Left colon (tissue), 2 donors: ENCODE results near the gene CAMKK1. TPM values are rescaled to one million over a fixed set of nuclear protein-coding genes. Genes with fewer than 3 reads are reported as not detected.

Experiments used
- ATAC-seq: fragments of 200-7000 bp; cut with Tn5 transposase; one replicate; pipeline ENCODE4 v1.9.1; 2020; ENCODE audit warnings: mild to moderate bottlenecking, moderate library complexity
- DNase-seq, 2 donors: peaks; one replicate each; pipeline ENCODE4 v3.0.0-alpha.2; 2020
- intact Hi-C, 2 donors: fragments of 100-400 bp; cut with DNase I in 1 of 2; cut with micrococcal nuclease in 1 of 2; formaldehyde crosslinking; loops; one replicate each; pipeline versions ENCODE4 v1.11.2 to v1.14.0; 2022; cut with DNase I, micrococcal nuclease
- total RNA-seq, 2 donors: library from RNA; stranded (reverse); fragmentation: NEBNext Ultra II Directional; extraction: Animal tissue kit (Norgen Biotek cat#: 25700); gene quantifications; one replicate each; pipeline ENCODE4 v1.2.1, GENCODE V29; 2021
- donor health status: DM: no; HTN: no; CAD: no.
- donor health status: DM: yes; HTN: yes; CAD: no.

The CAMKK1 gene
- total RNA-seq, 2 donors from 2014 or later: 5.0 to 6.3 TPM

GRCh38 chr17:3904501-3904900 is 11.6 kb upstream of the CAMKK1 start:
- ATAC-seq (no peak), DNase-seq (no peak)
- intact Hi-C loops: no loop called here

DNA sequence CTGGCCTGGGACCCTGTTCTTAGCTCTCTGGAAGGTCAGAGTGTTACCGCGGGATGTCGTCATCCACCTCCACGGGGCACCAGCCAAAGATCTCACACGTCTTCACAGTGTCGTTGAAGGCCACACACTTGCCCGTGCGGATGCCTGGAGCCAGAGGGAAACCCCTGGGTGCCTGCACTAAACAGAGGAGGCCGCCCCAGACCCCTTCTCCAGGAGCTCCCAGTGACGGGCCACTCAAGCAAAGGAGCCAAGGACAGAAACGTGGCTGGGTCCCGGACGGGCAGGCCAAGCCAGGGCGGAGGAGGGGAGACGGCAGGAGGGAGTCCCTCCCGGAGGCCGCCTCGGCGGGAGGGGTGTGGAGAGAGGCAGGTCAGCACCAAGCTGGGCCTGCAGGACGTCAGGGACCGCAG is 11.0 kb upstream of the CAMKK1 start:
- no peak for ATAC-seq
- no peak for DNase-seq
- intact Hi-C loops: no loop called here

GRCh38 chr17:3903051-3903825 is 10.4 kb upstream of the CAMKK1 start:
- ATAC-seq (no peak), DNase-seq (no peak)
- intact Hi-C loops: no loop called here

DNA sequence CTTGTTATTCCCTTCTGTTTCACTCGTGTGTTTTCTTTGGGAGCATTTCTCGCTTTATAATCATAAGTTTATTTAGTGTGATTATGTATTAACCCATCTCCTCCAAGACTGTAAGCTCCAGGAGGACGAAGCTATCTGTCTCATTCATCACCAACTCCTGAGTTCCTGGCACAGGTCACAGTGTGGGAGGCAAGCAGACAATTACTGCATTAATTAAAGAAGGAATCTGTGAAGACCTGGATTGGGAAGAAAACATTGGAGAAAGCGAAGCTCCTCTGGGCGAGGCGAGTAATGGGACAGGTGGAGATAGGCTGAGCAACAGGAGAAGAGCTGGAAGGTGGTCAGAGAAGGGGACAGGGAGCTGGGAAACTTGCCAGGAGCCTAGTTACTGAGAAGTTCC is 7.8 kb upstream of the CAMKK1 start:
- intact Hi-C loops: no loop called here
- ATAC-seq (no peak), DNase-seq (no peak)

- intact Hi-C loops: no loop called here
- DNase-seq (no peak), ATAC-seq (no peak)
Observed at GRCh38 chr17:3897731-3898130, 4.9 kb upstream of the CAMKK1 start.

- ATAC-seq: no peak
- intact Hi-C loops: no loop called here
- no peak for DNase-seq
Observed at GRCh38 chr17:3896968-3897235, 4.0 kb upstream of the CAMKK1 start.

DNA sequence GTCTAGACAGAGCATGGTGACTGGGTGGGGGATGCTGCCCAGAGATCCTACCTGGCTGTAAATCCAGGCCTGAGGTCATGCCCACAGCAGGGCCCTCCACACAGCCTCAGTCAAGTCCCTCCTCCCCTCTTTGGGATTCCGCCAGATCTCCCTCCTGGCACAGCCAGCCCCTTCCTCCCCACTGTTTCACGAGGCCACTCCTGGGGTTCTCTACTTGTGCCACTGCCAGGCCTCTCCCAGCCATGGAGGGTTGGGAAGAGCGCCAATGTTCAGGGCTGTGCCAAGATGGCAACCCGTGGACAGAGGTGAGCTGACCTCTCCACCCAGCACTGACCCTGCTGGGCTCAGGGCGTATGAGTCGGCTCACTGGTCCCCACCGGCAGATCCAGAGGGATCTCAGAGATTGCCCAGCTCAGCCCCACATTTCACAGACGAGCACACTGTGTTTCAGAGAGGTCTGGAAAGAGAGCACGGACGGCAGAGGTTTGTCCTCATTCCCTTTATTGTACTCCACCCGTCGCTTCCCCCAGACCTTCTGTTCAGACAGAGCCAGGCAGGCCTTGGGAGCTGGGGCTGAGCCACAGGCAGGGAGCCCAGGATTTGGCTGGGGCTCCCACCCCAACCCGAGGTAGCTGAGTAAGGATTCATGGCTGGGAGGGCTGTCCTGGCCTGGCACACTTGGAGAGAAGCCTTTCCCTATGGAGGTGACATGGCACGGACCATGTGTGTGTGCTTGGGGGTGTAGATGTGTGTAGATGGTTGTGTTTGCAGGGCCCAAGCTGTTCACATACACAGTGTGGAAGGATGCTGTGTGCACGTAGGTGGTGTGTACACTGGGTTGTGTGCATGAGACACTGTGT is 3.5 kb upstream of the CAMKK1 start:
- intact Hi-C loops: no loop called here
- DNase-seq (no peak), ATAC-seq (no peak)

GRCh38 chr17:3895354-3895753 is 2.5 kb upstream of the CAMKK1 start:
- intact Hi-C loops: no loop called here
- DNase-seq: no peak

GRCh38 chr17:3894911-3895343 is 2.1 kb upstream of the CAMKK1 start:
- intact Hi-C loops: no loop called here
- ATAC-seq (peak; percentile 54), DNase-seq (peak; percentile 52 to 81)

More at GRCh38 chr17:3895354-3895753, 2.5 kb upstream of the CAMKK1 start:
- ATAC-seq: no peak

GRCh38 chr17:3894188-3894587 is 1.3 kb upstream of the CAMKK1 start:
- peak in 1 of 2 donors; percentile 34 for DNase-seq
- peak; percentile 37 for ATAC-seq
- intact Hi-C loops: no loop called here

DNA sequence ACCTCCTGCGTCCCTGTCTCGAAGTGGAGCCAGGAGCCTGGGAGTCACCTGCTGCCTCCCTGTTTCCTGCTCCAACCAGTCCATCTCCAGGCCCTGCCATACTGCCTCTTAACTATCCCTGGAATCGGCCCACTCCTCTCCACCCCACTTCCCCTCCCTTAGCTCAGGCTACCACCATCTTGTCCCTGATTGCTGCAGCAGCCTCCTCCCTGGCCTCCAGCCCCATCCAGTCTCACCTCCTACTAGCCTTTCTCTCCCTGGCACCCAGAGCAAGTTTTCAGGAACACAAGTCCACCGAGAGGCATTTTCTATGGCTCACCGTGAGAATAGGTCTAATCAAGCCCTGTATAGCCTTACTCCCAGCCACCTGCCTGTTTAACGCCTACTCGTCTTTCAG is 865 bp upstream of the CAMKK1 start:
- intact Hi-C loops: no loop called here
- DNase-seq (no peak), ATAC-seq (no peak)

DNA sequence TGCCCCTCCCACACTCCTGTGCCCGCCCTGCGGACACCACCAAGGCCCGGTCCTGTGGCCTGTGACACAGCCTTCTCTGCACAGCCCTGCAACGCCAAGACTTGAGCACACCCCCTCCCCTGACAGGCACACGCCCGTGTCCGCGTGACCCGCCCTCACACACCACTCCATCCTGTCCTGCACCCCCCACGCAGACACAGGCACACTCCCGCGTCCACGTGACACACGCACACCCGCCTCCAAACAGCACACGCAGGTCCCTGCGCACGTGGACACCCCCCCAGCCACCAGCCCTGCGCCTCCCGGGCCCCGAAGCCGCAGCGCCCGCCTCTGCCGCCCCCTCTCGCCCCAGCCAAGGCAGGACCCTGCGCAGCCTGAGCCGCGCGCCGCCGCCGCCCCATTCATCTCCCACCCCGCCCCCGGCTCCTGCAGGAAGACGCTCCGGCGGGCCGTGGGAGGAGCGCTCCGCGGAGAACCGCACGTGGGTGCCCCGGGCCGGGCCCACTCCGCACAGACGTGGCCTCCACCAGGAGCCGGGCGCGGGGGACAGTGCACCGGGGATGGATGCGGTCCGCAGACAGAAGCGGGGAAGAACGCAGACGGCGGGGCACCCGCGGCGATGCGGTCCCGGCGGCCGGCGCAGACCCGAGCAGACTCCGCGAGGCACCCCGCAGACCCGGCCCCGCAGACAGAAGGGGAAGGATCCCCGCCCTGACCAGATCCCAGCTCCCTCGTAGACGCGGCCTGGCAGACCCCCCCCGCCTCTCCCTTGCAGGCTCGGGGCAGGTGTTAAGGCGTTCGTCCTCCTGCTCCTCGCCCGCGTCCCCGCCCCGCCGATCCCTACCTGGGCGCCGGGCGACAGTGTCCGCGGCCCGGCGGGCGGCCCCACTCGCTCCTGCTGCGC is 506 bp downstream of the CAMKK1 start:
- intact Hi-C loops: no loop called here
- ATAC-seq: peak; percentile 20
- peak; percentile 80 to 92 for DNase-seq

DNA sequence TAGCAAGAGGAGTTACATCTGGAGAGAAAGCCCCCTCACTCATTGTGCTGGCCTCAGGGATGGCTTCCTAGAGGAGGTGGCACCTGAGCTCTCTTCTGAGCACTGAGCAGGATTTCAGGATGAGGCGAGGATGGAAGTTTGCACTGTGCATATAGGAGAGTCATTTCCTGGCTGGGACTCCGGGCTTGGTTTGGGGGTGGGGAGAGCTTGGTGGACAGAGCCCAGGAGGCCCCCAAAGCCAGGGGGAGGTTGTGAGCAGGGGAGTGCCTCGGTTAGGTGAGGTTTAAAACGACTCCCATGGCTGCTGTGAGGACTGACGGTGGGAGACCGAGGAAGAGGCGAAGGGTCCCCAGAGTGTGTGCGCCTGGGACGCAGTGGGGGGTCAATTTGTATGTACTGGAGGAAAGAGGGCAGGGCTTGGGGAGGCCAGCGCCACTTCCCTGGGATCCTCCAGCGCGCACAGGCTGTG is 1.2 kb downstream of the CAMKK1 start:
- ATAC-seq (no peak), DNase-seq (no peak)
- intact Hi-C loops: no loop called here

DNA sequence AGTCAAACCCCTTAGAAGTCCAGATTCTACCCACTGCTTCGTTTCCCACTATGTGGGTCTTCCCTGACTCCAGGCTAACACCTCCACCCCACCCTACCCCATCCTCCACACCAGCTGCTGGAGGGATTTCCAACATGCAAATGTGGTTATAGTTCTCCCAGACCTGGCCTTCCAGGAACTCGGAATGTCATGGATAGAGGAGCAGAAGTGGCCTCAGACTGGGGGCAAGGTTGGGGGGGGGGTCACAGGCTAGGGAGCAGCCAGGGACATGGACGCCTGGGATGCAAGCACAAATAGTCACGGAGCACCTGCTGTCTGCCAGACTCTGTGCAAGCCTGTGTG is 2.0 kb downstream of the CAMKK1 start:
- ATAC-seq (no peak), DNase-seq (no peak)
- intact Hi-C loops: no loop called here

DNA sequence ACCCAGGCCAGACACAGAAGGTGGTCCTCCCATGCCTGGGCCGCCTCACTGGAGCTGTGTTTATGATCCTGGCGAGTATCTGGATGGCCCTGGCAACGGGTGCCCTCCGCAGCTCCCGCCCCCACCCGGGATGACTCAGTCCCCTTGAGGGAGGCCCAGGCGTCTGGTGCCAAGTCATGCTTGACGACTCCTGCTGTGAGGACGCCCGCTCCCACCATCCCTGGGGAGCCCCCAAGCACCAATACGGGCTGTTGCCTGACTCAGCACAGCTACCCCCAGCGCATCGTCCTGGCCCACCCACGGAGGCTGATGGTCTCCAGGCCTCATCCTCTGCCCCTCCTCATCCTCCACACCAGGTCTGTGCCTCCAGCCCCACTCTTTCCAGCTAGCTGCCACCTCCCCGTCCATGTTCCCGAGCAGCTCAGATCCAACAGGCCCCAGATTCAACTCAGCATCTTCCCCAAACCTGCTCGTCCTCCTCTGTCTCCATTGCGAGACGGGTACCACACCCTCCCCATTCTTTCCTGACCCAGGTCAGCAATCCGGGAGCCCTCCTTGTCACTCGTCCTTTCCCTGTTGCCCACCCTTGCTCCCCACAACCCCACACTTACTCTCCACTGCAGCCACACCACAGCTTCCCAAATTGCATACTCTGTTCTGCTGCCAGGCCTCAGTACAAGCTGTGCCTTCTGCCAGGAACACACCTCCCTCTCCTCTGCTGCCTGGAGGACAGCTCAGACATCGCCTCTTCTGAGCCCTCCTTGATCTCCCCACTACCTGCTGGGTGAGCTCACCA is 2.6 kb downstream of the CAMKK1 start:
- ATAC-seq (no peak), DNase-seq (peak; percentile 63 to 83)

GRCh38 chr17:3889325-3890012 is 3.4 kb downstream of the CAMKK1 start:
- DNase-seq: no peak
- ATAC-seq: no peak
- intact Hi-C loops: no loop called here

More for the DNA sequence above, 2.6 kb downstream of the CAMKK1 start:
- intact Hi-C loops: no loop called here

DNA sequence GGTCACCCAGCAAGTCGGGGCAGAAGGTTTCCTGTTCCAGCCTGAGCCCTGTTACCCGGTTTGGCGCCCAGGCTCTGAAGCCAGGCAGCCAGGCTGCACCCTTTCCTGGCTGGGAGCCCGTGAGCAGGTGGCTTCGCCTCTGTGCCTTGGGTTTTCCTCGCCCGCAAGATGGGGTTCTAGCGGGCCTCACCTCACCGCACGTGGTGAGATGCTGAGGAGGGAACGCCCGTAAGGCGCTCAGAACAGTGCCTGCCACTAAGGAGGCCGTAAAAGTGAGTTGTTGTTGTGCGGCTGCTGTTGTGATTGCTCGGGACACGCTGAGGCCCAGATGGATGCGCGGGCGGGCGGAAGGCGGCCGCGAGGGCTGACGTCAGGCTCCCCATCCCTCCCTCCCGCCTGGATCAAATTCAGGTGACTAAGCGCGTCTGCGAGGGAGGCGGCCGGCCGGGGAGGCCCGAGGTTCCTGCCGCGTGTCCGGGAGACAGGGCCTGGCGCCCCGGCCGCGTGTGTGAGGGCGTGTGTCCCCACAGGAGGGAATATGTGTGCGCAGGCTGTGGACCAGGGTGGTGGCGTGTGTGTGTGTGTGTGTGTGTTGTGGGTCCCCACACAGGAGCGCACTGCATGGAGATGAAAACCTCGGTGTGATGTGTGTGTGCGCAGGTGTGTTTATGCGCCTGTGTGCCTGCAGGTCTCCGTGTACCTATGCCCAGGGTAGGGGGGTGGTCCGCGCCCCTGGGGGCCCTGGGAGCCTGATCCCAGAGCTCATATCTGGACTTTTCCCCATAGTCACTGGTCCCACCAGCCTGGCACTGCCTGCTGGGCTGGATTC is 4.3 kb downstream of the CAMKK1 start:
- intact Hi-C loops: no loop called here
- peak; percentile 78 to 89 for DNase-seq
- peak; percentile 47 for ATAC-seq
